A673 (cell line): Measurements from ENCODE around the gene VAMP3. TPM values are rescaled to one million over a fixed set of nuclear protein-coding genes. Genes with fewer than 3 reads are reported as not detected.

Experiments used
- BruUV-seq: library from RNA; stranded (reverse); fragments of 400-500 nt; replicated peaks from 2 replicates; lab custom pipeline; 2021; lab: Mats Ljungman, UMichigan
- CTCF ChIA-PET: fragments of 300-600 bp; sonication (Branson Sonifier 250); formaldehyde crosslinking; loops from one replicate; lab custom pipeline; 2022; ENCODE audit warnings: antibody characterized with exemption; lab: Charles Lee
- POLR2A ChIA-PET: fragments of 300-600 bp; sonication (Branson Sonifier 250); formaldehyde crosslinking; loops from one replicate; lab custom pipeline; 2022; ENCODE audit warnings: antibody characterized with exemption; ENCODE audit not compliant: low non-redundant PET; lab: Charles Lee
- DNase-seq: peaks from one replicate; pipeline ENCODE4 v3.0.0-alpha.2; 2015; ENCODE audit warnings: low spot score
- H3K27ac ChIP-seq: fragments of 200-600 bp; sonication (generic); 2 replicates; pipeline ENCODE4 v1.5.1; 2016; ENCODE audit warnings: mixed run types, low read depth, mild to moderate bottlenecking, mixed read lengths, antibody characterized with exemption, low read length; ENCODE audit not compliant: poor library complexity, severe bottlenecking
- H3K27me3 ChIP-seq: fragments of 200-600 bp; sonication (generic); replicated peaks from 2 replicates; pipeline ENCODE4 v1.6.1; 2017; ENCODE audit warnings: mixed run types, low read depth, mild to moderate bottlenecking, mixed read lengths, antibody characterized with exemption, low read length; ENCODE audit not compliant: insufficient read depth, poor library complexity
- H3K36me3 ChIP-seq: fragments of 200-600 bp; sonication (generic); 2 replicates; pipeline ENCODE4 v1.6.1; 2016; ENCODE audit warnings: mixed run types, mild to moderate bottlenecking, mixed read lengths, antibody characterized with exemption, low read length; ENCODE audit not compliant: insufficient read depth, poor library complexity, severe bottlenecking
- H3K4me1 ChIP-seq: fragments of 200-600 bp; sonication (generic); 2 replicates; pipeline ENCODE4 v1.6.1; 2017; ENCODE audit warnings: mixed run types, mild to moderate bottlenecking, mixed read lengths, antibody characterized with exemption, low read length; ENCODE audit not compliant: insufficient read depth, poor library complexity, severe bottlenecking
- H3K4me3 ChIP-seq: fragments of 200-600 bp; sonication (generic); 2 replicates; pipeline ENCODE4 v1.5.1; 2016; ENCODE audit warnings: low read depth, mixed run types, mild to moderate bottlenecking, mixed read lengths, low read length; ENCODE audit not compliant: poor library complexity, severe bottlenecking
- H3K9me3 ChIP-seq: fragments of 200-600 bp; sonication (generic); 2 replicates; pipeline ENCODE4 v1.6.1; 2016; ENCODE audit warnings: mixed run types, low read depth, mild to moderate bottlenecking, mixed read lengths, antibody characterized with exemption, low read length; ENCODE audit not compliant: poor library complexity, severe bottlenecking
- EZH2 ChIP-seq: fragments of 200-600 bp; sonication (generic); IDR thresholded peaks from 2 replicates; pipeline ENCODE4 v1.6.1; 2017; ENCODE audit warnings: borderline replicate concordance, low read depth, mild to moderate bottlenecking, mixed read lengths, antibody characterized with exemption, low read length; ENCODE audit not compliant: poor library complexity, severe bottlenecking
- intact Hi-C: fragments of 100-400 bp; cut with micrococcal nuclease; formaldehyde crosslinking; loops from one replicate; pipeline ENCODE4 v1.10.0; 2022; ENCODE audit not compliant: unreplicated experiment
- total RNA-seq: library from RNA; stranded (reverse); gene quantifications from 2 replicates; pipeline ENCODE4 v1.2.3, GENCODE V29; 2021
- TF ChIP-seq, protein P1 (sequence below): fragments of 300-800, 200-600 bp; sonication (generic); conservative IDR thresholded peaks from 2 replicates; pipeline ENCODE4 v1.5.1; 2017; ENCODE audit warnings: low read depth, mild to moderate bottlenecking, antibody characterized with exemption, low read length, moderate library complexity, mixed read lengths

Gene VAMP3
- total RNA-seq, 1 experiment from 2014 or later = 76.2 TPM

DNA sequence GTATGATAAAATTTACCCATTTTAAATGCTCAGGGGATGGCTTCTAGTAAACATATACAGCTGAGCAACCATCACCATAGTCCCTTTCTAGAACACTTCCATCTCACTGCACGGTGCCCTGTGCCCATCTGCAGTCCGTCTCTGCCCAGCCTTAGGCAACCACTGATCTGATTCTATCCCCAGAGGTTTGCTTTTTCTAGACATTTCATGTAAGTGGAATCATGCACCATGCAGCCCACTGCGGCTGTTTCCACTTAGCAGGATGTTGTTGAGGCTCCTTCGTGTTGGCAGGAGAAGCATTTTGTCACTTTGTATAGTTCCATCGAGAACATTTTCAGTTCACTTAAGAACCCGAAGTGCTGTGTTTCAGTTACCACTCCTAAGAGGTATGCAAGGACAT lies 27.8 kb upstream of the VAMP3 start:
- no peak for DNase-seq
- intact Hi-C loops = no loop called here
- Histone ChIP-seq H3K36me3 (no peaks in the 10 kb centered on the region), H3K9me3 (no peaks in the 10 kb centered on the region), H3K4me3 (no peak overlapping the region), H3K27ac (no peak overlapping the region), H3K4me1 (no peaks in the 10 kb centered on the region), H3K27me3 (no peaks in the 10 kb centered on the region)
- BruUV-seq = no TSS peak
- ChIA-PET POLR2A (no interaction called here), CTCF (no interaction called here)
- TF ChIP-seq, protein P1, sequence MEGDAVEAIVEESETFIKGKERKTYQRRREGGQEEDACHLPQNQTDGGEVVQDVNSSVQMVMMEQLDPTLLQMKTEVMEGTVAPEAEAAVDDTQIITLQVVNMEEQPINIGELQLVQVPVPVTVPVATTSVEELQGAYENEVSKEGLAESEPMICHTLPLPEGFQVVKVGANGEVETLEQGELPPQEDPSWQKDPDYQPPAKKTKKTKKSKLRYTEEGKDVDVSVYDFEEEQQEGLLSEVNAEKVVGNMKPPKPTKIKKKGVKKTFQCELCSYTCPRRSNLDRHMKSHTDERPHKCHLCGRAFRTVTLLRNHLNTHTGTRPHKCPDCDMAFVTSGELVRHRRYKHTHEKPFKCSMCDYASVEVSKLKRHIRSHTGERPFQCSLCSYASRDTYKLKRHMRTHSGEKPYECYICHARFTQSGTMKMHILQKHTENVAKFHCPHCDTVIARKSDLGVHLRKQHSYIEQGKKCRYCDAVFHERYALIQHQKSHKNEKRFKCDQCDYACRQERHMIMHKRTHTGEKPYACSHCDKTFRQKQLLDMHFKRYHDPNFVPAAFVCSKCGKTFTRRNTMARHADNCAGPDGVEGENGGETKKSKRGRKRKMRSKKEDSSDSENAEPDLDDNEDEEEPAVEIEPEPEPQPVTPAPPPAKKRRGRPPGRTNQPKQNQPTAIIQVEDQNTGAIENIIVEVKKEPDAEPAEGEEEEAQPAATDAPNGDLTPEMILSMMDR = no peak
- no peak for TF ChIP-seq EZH2

DNA sequence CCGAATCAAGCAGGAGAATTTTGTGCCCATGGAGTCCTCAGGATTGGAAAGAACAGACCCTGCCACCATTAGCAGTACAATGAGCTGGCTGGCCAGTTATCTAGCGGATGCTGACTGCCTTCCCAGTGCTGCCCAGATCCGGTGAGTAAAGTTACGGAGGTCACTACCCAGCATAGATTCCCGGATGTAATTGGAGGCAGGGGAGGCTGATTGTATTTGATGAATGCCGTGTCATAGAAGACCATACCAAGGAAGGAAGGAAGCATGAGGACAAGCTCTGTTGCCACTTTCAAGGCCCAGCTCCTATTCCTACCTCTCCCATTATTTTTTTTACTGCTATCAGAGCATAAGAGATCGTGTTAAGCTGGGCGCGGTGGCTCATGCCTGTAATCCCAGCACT lies 26.2 kb upstream of the VAMP3 start:
- ChIA-PET CTCF (no interaction called here), POLR2A (no interaction called here)
- Histone ChIP-seq H3K4me3 (no peak overlapping the region), H3K27ac (no peak overlapping the region), H3K27me3 (no peaks in the 10 kb centered on the region), H3K4me1 (no peaks in the 10 kb centered on the region), H3K9me3 (no peaks in the 10 kb centered on the region), H3K36me3 (no peaks in the 10 kb centered on the region)
- DNase-seq = no peak
- TF ChIP-seq, protein P1 = no peak
- no peak for TF ChIP-seq EZH2
- no TSS peak for BruUV-seq
- intact Hi-C loops = no loop called here

DNA sequence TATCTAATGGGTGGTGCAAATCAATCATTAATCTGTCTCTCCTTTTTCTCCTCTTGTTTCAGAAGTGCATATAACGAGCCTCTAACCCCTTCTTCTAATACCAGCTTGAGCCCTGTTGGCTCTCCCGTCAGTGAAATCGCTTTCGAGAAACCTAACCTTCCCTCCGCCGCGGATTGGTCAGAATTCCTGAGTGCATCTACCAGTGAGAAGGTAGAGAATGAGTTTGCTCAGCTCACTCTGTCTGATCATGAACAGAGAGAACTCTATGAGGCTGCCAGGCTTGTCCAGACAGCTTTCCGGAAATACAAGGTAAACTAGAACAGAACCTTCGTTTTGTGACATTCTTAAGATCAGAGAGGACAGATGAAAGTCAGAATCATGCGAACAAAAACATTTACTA lies 25.3 kb upstream of the VAMP3 start:
- Histone ChIP-seq H3K9me3 (no peaks in the 10 kb centered on the region), H3K4me3 (no peak overlapping the region), H3K27ac (no peak overlapping the region), H3K4me1 (no peaks in the 10 kb centered on the region), H3K36me3 (no peaks in the 10 kb centered on the region), H3K27me3 (no peaks in the 10 kb centered on the region)
- intact Hi-C loops = no loop called here
- ChIA-PET CTCF (no interaction called here), POLR2A (no interaction called here)
- no peak for DNase-seq
- TF ChIP-seq EZH2 = no peak
- BruUV-seq = no TSS peak

DNA sequence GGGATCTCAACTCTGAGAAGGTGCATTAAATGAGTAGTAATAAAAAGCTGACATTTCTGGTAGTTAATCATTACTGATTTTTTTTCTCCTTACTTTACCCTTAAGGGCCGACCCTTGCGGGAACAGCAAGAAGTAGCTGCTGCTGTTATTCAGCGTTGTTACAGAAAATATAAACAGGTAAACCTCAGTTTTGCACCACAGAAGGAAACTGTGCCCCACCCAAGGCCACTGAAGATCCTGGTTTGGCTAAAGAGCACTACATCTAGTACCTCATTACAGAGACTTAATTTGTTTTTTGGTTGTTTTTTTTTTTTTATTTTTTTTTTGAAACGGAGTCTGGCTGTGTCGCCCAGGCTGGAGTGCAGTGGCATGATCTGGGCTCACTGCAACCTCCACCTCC lies 23.5 kb upstream of the VAMP3 start:
- Histone ChIP-seq H3K27me3 (no peaks in the 10 kb centered on the region), H3K4me3 (no peak overlapping the region), H3K27ac (no peak overlapping the region), H3K4me1 (no peaks in the 10 kb centered on the region), H3K36me3 (no peaks in the 10 kb centered on the region), H3K9me3 (no peaks in the 10 kb centered on the region)
- ChIA-PET CTCF (no interaction called here), POLR2A (no interaction called here)
- no TSS peak for BruUV-seq
- no peak for DNase-seq
- intact Hi-C loops = no loop called here
- TF ChIP-seq, protein P1 = no peak
